Gastroesophageal sphincter (tissue), 3 donors: ENCODE results near the gene GRAMD1A.

Experiments
- EP300 ChIP-seq: sonication (generic); formaldehyde crosslinking; IDR thresholded peaks from one replicate; pipeline ENCODE4 v1.6.1; 2017; ENCODE audit warnings: antibody characterized with exemption, mild to moderate bottlenecking
- POLR2AphosphoS5 ChIP-seq: sonication (generic); formaldehyde crosslinking; IDR thresholded peaks from one replicate; pipeline ENCODE4 v1.6.1; 2017; ENCODE audit warnings: antibody characterized with exemption
- TF ChIP-seq, protein P1 (sequence below), 4 experiments: fragments of 200-600 bp in 2 of 4; fragments of 450-650 bp in 2 of 4; sonication (generic) in 1 of 4; IDR thresholded peaks; one replicate each; pipeline ENCODE4 v1.5.1; 2017 to 2019; ENCODE audit warnings: antibody characterized with exemption in 4 of 4, mild to moderate bottlenecking in 2 of 4, moderate library complexity in 2 of 4

DNA sequence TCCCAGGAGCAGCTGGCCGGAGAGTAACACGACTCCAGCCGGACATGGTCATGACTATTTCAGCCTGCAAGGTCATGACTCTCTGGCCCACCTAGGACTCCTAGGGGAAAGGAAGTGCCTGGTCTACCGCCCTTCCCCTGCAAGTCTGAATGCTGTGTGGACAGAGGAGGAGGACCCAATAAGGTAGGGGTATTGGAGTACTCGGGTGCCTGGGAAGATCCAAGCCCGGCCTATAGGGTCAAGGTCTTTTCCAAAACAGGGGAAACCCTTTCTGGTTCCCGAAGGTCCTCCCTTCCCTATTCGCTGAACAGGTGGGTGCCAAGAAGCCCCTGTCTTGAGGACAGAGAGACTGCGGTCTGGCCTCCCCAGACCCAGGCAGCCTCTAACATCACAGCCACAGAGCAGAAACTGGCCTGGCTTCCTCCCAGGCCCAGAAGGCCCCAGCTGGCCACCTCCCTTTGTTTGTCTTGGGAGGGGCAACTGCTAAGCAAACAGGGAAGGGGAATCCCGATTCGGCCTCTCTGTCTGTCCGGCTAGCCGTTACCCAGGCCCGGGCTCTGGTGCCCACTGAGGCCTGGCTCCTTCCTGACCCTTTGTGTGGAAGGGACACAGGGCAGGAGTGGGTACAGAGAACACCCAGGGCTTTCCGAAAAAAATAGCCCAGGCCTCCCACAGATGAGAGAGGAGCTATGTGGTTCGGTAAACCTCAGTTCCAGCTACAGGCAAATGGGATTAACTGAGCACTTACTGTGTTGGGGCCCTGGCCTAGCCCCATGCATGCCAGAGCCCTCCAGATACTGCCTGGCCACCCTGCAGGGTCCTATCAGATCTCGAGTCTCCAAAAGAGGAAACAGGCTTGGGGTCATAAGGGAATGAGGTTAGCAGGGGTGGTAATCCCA lies 5.2 kb upstream of the GRAMD1A start:
- TF ChIP-seq POLR2AphosphoS5 (no peak), EP300 (no peak)
- TF ChIP-seq, protein P1, sequence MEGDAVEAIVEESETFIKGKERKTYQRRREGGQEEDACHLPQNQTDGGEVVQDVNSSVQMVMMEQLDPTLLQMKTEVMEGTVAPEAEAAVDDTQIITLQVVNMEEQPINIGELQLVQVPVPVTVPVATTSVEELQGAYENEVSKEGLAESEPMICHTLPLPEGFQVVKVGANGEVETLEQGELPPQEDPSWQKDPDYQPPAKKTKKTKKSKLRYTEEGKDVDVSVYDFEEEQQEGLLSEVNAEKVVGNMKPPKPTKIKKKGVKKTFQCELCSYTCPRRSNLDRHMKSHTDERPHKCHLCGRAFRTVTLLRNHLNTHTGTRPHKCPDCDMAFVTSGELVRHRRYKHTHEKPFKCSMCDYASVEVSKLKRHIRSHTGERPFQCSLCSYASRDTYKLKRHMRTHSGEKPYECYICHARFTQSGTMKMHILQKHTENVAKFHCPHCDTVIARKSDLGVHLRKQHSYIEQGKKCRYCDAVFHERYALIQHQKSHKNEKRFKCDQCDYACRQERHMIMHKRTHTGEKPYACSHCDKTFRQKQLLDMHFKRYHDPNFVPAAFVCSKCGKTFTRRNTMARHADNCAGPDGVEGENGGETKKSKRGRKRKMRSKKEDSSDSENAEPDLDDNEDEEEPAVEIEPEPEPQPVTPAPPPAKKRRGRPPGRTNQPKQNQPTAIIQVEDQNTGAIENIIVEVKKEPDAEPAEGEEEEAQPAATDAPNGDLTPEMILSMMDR (IDR thresholded peaks at IDR 0.05) = no peak
